ENCODE measurements around the gene KLHL11. TPM values are rescaled to one million over a fixed set of nuclear protein-coding genes. Genes with fewer than 3 reads are reported as not detected.

KLHL11 gene
- polyA plus RNA-seq, 1 donor (not counting 4 experiments of a cell fraction or from before 2014, with no cell fraction given) = 5.2 TPM

GRCh38 chr17:41869426-41869825, 4.2 kb upstream of the KLHL11 start:
- no peak for FAIRE-seq
- dilution Hi-C loops (cut with MboI; ENCODE audit: extremely low pct_ligation_motif_present, low sequenced_read_pairs) = no loop called here
- no peak overlapping the region for H2AFZ ChIP-seq (ENCODE audit: control insufficient read depth, low read length)
- H4K20me1 ChIP-seq (ENCODE audit: control insufficient read depth, extremely low read depth, insufficient read depth, low read length) = no peaks in the 10 kb centered on the region
- H3K4me3 ChIP-seq (ENCODE audit: control insufficient read depth in 2 of 3, extremely low read depth in 1 of 3, insufficient read depth in 2 of 3, low read depth in 1 of 3, low read length in 3 of 3) = no peak overlapping the region
- H3K79me2 ChIP-seq (ENCODE audit: control insufficient read depth, insufficient read depth, low read length) = peaks cover 6% of the 10 kb centered on the region
- H3K4me2 ChIP-seq (ENCODE audit: control insufficient read depth, extremely low read depth, insufficient read depth, low read depth, low read length) = no peak overlapping the region
- peaks cover 47 to 59% of the 10 kb centered on the region in 2 experiments for H3K36me3 ChIP-seq (ENCODE audit: control insufficient read depth in 2 of 2, extremely low read depth in 1 of 2, insufficient read depth in 2 of 2, low read length in 2 of 2)
- H3K9ac ChIP-seq (ENCODE audit: control insufficient read depth, extremely low read depth, insufficient read depth, low read length) = no peak overlapping the region
- no peaks in the 10 kb centered on the region for H3K9me1 ChIP-seq (ENCODE audit: control insufficient read depth, extremely low read depth, insufficient read depth, low read length)
- DNase-seq (ENCODE audit: low read depth, low spot score) = no peak
- peaks cover 7% of the 10 kb centered on the region for H3K4me1 ChIP-seq (ENCODE audit: control insufficient read depth, extremely low read depth, insufficient read depth, low read length)
- H3K27me3 ChIP-seq (ENCODE audit: control insufficient read depth, extremely low read depth, insufficient read depth, low read length) = no peaks in the 10 kb centered on the region
- TF ChIP-seq EZH2 (IDR thresholded peaks at IDR 0.05; ENCODE audit: low read length) = no peak
- TF ChIP-seq CTCF (optimal IDR thresholded peaks at IDR 0.05 in 1 of 3, IDR thresholded peaks at IDR 0.05 in 1 of 3, conservative IDR thresholded peaks at IDR 0.05 in 1 of 3; ENCODE audit: extremely low read depth in 1 of 3, insufficient read depth in 2 of 3, low read length in 3 of 3) = no peak
- H3K9me3 ChIP-seq (ENCODE audit: control insufficient read depth, low read depth, low read length) = no peaks in the 10 kb centered on the region
- H3K27ac ChIP-seq (ENCODE audit: control insufficient read depth, insufficient read depth, low read length) = peak overlapping the region; percentile 43

DNA sequence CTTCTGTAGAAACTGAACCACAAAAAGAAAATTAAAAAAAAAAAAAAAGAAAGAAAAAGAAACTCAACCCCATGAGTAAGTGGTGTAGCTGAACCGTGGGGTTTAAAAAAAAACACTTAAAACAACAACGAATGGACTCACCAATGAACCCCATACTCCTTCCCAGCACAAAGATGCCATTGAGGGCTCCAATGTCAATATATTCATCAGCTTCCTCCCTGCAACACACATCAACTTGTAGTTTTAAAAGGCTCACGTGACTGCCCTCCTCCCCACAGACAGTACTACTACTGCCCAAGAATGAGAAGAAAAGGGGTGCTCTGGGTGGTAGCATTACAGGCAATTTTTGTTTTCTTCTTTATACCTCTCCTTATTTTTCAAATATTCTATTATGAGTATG, 3.3 kb upstream of the KLHL11 start:
- H3K9me3 ChIP-seq (ENCODE audit: control insufficient read depth, low read depth, low read length) = no peaks in the 10 kb centered on the region
- TF ChIP-seq EZH2 (IDR thresholded peaks at IDR 0.05; ENCODE audit: low read length) (no peak), CTCF (optimal IDR thresholded peaks at IDR 0.05 in 1 of 3, IDR thresholded peaks at IDR 0.05 in 1 of 3, conservative IDR thresholded peaks at IDR 0.05 in 1 of 3; ENCODE audit: extremely low read depth in 1 of 3, insufficient read depth in 2 of 3, low read length in 3 of 3) (no peak)
- no peaks in the 10 kb centered on the region for H4K20me1 ChIP-seq (ENCODE audit: control insufficient read depth, extremely low read depth, insufficient read depth, low read length)
- H3K27ac ChIP-seq (ENCODE audit: control insufficient read depth, insufficient read depth, low read length) = no peak overlapping the region
- no peak overlapping the region for H3K4me2 ChIP-seq (ENCODE audit: control insufficient read depth, extremely low read depth, insufficient read depth, low read depth, low read length)
- no peaks in the 10 kb centered on the region for H3K27me3 ChIP-seq (ENCODE audit: control insufficient read depth, extremely low read depth, insufficient read depth, low read length)
- H2AFZ ChIP-seq (ENCODE audit: control insufficient read depth, low read length) = no peak overlapping the region
- DNase-seq (ENCODE audit: low read depth, low spot score) (no peak), FAIRE-seq (no peak)
- dilution Hi-C loops (cut with MboI; ENCODE audit: extremely low pct_ligation_motif_present, low sequenced_read_pairs) = no loop called here
- no peaks in the 10 kb centered on the region for H3K9me1 ChIP-seq (ENCODE audit: control insufficient read depth, extremely low read depth, insufficient read depth, low read length)
- H3K79me2 ChIP-seq (ENCODE audit: control insufficient read depth, insufficient read depth, low read length) = peaks cover 15% of the 10 kb centered on the region
- peaks cover 16% of the 10 kb centered on the region for H3K4me1 ChIP-seq (ENCODE audit: control insufficient read depth, extremely low read depth, insufficient read depth, low read length)
- peaks cover 40 to 51% of the 10 kb centered on the region in 2 experiments for H3K36me3 ChIP-seq (ENCODE audit: control insufficient read depth in 2 of 2, extremely low read depth in 1 of 2, insufficient read depth in 2 of 2, low read length in 2 of 2)
- H3K9ac ChIP-seq (ENCODE audit: control insufficient read depth, extremely low read depth, insufficient read depth, low read length) = no peak overlapping the region
- no peak overlapping the region for H3K4me3 ChIP-seq (ENCODE audit: control insufficient read depth in 2 of 3, extremely low read depth in 1 of 3, insufficient read depth in 2 of 3, low read depth in 1 of 3, low read length in 3 of 3)

Measured in keratinocyte (primary cell).